ENCODE results near the gene NEDD4L.

GRCh38 chr18:58345875-58346274 lies 301.8 kb downstream of the NEDD4L start:
- TF ChIP-seq TAF1 (IDR thresholded peaks at IDR 0.05; ENCODE audit: borderline replicate concordance, low read depth, low read length) (no peak), FOXM1 (IDR thresholded peaks at IDR 0.05; ENCODE audit: low read depth) (no peak), YY1 (IDR thresholded peaks at IDR 0.05; ENCODE audit: low read depth) (no peak), RAD21 (IDR thresholded peaks at IDR 0.05; ENCODE audit: low read length) (no peak), EP300 (IDR thresholded peaks at IDR 0.05; ENCODE audit: borderline replicate concordance in 1 of 2, low read depth in 1 of 2, low read length in 1 of 2) (no peak), GABPA (IDR thresholded peaks at IDR 0.05; ENCODE audit: low read depth) (no peak), CTCF (IDR thresholded peaks at IDR 0.05) (no peak), POLR2AphosphoS5 (IDR thresholded peaks at IDR 0.05; ENCODE audit: low read depth, low read length) (no peak)

Data from SK-N-SH (cell line).